ENCODE data around the gene COPS3.
"Not testable (repeated sequence)": the region's sequence is repeated elsewhere in the genome, so short reads cannot be mapped to it uniquely, and the experiment has no call there.

The COPS3 gene

DNA sequence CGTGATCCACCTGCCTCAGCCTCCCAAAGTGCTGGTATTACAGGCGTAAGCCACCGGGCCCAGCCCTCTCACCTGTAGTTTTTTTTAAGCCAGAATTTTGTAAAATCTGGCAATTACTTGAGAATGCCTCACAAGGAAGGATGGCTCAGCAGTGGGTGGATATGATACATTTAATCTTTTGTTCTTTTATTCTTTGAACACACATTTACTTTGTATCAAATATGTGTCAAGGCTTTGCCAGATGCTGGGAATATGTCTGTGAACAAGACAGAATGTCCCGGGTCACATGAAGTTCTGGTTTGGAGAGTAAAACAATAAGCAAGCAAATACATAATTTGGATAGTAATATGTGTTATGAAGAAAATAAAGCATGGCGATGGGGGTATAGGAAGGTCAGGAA lies 4.9 kb upstream of the COPS3 start:
- DNase-seq (ENCODE audit: insufficient read length, low spot score), result no peak
- no peak for TF ChIP-seq POLR2A (IDR thresholded peaks at IDR 0.05; ENCODE audit: low read depth, low read length)
- FAIRE-seq, result no peak

DNA sequence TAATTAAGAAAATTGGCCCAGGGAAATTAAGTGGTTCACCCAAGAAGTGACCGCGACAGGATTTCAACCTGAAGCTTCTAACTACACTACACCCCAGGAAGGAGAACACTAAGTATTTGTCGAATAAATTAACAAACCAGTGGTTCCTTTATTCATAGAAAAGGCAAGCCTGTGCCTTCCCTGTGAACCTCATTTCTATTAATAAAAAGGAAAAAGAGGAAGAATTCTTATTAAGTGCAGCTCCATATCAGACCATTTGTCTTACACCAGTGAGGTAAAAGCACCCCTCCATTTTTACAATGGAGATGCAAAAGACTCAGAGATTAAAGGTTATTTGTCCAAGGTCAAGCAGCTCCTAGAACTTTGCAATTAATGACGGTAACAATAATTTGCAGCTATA lies 1.7 kb downstream of the COPS3 start:
- FAIRE-seq, result no peak
- TF ChIP-seq POLR2A (IDR thresholded peaks at IDR 0.05; ENCODE audit: low read depth, low read length), result no peak

DNA sequence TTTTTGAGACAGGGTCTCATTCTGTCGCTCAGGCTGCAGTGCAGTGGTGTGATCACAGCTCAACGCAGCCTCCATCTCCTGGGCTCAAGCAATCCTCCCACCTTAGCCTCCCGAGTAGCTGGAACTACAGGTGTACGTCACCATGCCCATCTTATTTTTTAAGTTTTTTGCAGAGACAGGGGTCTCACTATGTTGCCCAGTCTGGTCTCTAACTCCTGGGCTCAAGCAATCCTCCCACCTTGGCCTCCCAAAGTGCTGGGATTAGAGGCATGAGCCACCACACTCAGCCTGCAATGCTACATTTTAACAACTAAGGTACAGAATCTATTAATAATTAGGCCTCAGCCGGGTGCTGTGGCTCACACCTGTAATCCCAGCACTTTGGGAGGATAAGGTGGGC lies 3.6 kb downstream of the COPS3 start:
- not testable (repeated sequence) for FAIRE-seq

More for the DNA sequence above, 1.7 kb downstream of the COPS3 start:
- no peak for DNase-seq (ENCODE audit: insufficient read length, low spot score)

DNA sequence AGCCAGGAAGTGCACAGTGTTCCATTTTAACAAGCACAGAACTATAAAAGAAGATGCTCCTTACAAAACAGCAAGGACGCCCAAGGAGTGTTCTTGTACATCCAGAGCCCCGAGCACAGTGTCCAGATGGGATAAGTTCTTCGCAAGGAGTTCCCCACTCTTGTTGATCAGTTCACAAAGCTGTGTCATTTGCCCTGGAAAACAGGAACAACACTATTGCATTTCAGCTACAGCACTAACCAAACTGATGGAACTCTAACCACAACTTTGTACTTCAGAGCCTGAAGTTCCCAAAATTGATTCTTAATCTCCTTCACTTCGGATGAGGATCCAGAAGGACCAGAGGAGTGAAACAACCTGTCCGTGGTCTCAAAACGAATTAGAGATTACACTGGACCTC lies 5.1 kb downstream of the COPS3 start:
- FAIRE-seq (no peak), DNase-seq (ENCODE audit: insufficient read length, low spot score) (no peak)
- no peak for TF ChIP-seq POLR2A (IDR thresholded peaks at IDR 0.05; ENCODE audit: low read depth, low read length)

More for the DNA sequence above, 3.6 kb downstream of the COPS3 start:
- DNase-seq (ENCODE audit: insufficient read length, low spot score), result not testable (repeated sequence)

DNA sequence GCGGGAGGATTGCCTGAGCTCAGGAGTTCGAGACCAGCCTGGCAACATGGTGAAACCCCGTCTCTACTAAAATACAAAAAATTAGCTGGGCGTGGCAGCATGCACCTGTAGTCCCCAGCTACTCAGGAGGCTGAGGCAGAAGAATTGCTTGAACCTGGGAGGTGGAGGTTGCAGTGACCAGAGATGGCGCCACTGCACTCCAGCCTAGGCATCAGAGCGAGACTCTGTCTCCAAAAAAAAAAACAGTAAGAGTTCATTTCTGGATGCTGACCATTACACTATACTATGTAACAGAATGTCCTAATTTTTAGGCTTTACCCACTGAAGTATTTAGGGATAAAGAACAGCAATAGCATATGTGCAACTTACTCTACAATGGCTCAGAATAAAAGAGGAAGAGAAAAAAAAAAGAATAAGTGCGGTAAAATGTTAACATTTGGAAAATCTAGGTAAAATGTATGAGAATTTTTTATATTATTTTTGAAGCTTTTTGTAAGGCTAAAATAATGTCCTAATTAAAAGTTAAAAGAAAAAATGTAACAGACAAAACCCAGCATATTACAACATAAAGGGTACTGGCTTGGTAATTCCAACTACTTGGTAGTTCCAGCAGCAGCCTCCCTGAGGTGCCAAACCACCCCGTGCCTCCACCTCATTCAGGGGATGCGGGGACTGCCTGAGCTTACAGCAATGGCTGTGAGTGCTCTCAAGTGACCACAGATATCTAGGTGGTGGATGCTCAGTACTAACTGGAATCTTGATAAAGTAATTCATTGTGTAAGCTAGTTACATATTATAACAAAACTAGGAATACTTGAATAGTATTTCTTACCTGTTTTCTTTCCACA lies 10.9 kb downstream of the COPS3 start:
- FAIRE-seq (no peak), DNase-seq (ENCODE audit: insufficient read length, low spot score) (no peak)
- no peak for TF ChIP-seq POLR2A (IDR thresholded peaks at IDR 0.05; ENCODE audit: low read depth, low read length)

DNA sequence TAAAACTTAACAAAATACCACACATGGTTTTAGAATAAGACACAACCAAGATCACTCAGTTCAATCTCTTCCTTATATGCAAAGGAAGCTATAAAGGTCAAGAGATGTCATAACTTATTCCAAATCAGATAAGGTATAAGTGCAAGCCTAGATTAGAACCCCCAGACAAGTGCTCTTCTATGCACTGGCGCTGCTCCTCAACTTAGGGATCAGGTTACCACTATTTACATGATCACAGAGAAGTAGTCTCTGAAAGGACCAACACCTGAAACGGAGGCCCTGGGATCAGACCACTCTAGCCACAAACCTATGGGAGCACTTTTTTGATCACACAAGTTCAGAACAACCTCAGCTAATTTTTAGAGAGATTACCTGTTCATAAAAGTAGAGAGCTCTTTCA lies 16.6 kb downstream of the COPS3 start:
- FAIRE-seq (no peak), DNase-seq (ENCODE audit: insufficient read length, low spot score) (no peak)
- TF ChIP-seq POLR2A (IDR thresholded peaks at IDR 0.05; ENCODE audit: low read depth, low read length), result no peak

DNA sequence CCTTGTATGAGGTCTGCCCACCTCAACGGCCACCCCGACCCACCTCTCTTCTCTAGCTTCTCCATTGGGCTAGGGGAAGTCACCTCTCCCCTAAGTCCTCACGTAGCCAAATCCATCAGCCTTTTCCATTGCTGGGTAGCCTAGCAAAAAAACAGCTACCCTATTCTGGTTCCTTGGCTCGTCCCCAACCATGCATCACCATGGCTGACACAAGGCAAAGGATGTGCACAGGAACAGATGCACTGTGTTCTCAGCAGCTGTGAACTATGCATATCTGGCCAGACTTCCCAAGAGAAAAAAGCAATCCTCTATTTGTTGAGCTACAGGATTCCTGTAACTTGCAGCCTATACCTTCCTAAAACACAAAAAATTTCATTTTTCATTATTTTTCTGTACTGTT lies 22.0 kb downstream of the COPS3 start:
- no peak for DNase-seq (ENCODE audit: insufficient read length, low spot score)
- no peak for FAIRE-seq
- TF ChIP-seq POLR2A (IDR thresholded peaks at IDR 0.05; ENCODE audit: low read depth, low read length), result no peak

DNA sequence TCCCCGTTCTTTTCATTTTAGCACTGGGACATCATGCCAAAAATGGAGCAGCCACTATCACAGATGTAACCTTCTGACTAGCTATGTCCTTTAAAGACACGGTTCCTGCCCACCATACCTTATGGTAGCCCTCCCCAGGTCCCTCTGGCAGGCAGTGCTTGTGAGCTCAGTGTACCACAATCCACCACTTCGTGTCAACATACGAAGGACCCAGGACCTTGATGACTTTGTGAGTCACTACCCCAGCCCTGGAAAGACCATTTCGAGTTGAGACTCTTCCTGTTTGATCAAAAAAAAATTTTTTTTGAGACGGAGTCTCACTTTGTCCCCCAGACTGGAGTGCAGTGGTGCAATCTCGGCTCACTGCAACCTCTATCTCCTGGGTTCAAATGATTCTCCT lies 23.0 kb downstream of the COPS3 start:
- no peak for TF ChIP-seq POLR2A (IDR thresholded peaks at IDR 0.05; ENCODE audit: low read depth, low read length)
- FAIRE-seq (no peak), DNase-seq (ENCODE audit: insufficient read length, low spot score) (no peak)

DNA sequence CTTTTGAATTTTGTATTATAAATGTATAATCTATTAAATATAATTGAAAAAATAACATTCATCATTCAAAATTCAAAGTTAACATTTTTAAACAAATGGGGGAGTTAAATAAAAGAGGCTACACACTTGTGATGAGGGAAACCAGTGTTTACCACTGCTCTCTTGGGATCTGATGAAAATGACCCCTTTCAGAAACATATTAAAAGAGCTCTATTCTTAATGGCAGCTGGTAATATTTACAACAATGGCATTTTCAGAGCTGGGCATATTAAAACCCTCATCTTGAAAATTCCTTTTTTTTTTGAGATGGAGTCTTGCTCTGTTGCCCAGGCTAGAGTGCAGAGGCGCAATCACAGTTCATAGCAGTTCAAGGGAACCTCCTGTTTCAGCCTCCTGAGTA lies 24.7 kb downstream of the COPS3 start:
- no peak for TF ChIP-seq POLR2A (IDR thresholded peaks at IDR 0.05; ENCODE audit: low read depth, low read length)
- DNase-seq (ENCODE audit: insufficient read length, low spot score), result no peak
- no peak for FAIRE-seq

DNA sequence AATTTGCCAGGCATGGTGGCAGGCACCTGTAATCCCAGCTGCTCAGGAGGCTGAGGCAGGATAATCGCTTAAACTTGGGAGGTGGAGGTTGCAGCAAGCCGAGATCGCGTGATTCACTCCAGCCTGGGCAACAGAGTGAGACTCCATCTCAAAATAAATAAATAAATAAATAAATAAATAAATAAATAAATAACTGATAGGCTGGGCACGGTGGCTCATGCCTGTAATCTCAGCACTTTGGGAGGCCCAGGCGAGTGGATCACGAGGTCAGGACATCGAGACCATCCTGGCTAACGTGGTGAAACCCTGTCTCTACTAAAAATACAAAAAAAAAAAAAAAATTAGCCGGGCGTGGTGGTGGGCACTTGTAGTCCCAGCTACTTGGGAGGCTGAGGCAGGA lies 25.4 kb downstream of the COPS3 start:
- FAIRE-seq; DNase-seq (ENCODE audit: insufficient read length, low spot score): not testable (repeated sequence)

DNA sequence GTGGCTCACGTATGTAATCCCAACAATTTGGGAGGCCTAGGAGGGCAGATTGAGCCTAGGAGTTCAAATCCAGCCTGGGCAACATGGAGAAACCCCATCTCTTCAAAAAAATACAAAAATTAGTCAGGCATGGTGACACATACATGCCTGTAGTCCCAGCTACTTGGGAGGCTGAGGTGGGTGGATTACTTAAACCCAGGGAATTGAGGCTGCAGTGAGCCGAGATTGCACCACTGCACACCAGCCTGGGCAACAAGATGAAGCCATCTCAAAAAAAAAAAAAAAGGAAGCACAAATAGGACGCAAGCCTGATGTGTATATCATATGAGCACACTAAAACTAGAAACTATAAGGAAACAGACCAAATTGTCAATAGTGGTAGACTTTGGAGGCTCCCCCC lies 27.0 kb downstream of the COPS3 start:
- DNase-seq (ENCODE audit: insufficient read length, low spot score) (no peak), FAIRE-seq (no peak)
- TF ChIP-seq POLR2A (IDR thresholded peaks at IDR 0.05; ENCODE audit: low read depth, low read length), result no peak

DNA sequence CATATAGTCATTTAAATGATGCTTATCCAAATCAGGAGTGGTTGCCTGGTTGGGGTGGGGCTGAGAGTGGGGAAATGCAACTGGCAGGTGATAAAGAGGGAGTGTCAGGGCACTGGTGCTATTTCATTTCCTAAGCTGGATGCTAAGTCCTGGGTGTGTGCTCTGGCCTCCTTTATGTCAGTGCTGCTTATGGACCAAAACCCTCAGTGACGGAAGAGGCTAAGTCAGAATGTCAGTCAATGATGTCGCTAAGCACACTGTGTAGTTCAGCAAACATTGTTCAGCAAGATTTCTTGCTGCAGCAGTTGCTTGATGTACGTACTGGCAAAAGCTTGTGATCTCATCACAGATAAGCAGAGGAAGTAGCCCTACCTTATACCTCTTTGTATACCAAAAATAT lies 27.6 kb downstream of the COPS3 start:
- no peak for DNase-seq (ENCODE audit: insufficient read length, low spot score)
- FAIRE-seq, result no peak
- no peak for TF ChIP-seq POLR2A (IDR thresholded peaks at IDR 0.05; ENCODE audit: low read depth, low read length)

DNA sequence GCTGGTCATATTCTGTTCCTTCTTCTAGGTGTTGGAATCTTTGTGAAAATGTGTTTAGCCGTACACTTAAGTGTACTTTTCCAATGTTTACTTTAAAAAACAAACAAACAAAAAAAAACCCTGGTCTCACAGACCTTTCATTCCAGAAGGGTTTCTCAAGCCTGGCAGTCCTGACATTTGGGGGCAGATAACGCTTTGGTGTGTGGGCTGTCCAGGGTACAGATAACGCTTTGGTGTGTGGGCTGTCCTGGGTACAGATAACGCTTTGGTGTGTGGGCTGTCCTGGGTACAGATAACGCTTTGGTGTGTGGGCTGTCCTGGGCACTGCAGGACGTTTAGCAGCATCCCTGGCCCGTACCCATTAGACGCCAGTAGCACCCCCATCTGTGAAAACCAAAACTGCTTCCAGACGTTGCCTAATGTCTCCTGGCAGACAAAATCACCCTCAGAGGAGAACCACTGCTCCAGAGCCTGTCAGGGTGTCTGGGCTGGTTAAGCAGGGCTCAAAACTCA lies 28.8 kb downstream of the COPS3 start:
- FAIRE-seq, result no peak

DNA sequence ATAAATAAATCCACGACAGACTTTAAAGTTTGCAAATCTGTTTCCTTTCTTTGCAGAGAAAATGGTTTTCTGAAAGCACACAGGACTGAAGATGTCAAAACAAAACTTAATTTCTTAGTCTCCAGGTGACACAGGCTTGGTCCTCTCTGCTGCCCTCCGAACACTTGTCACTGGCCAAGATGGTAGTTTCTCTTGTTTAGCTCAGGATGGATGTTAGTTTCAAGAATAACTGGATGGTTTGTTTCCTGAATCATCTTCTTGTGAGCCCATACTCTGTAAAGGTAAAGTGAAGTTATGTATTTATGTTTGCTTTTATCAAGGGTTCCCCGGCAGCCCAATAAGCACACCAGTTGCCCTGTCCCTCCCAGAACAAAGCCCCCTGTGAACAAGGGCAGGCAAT lies 34.2 kb downstream of the COPS3 start:
- DNase-seq (ENCODE audit: insufficient read length, low spot score) (no peak), FAIRE-seq (no peak)
- no peak for TF ChIP-seq POLR2A (IDR thresholded peaks at IDR 0.05; ENCODE audit: low read depth, low read length)

More for the DNA sequence above, 28.8 kb downstream of the COPS3 start:
- no peak for DNase-seq (ENCODE audit: insufficient read length, low spot score)
- TF ChIP-seq POLR2A (IDR thresholded peaks at IDR 0.05; ENCODE audit: low read depth, low read length), result no peak

DNA sequence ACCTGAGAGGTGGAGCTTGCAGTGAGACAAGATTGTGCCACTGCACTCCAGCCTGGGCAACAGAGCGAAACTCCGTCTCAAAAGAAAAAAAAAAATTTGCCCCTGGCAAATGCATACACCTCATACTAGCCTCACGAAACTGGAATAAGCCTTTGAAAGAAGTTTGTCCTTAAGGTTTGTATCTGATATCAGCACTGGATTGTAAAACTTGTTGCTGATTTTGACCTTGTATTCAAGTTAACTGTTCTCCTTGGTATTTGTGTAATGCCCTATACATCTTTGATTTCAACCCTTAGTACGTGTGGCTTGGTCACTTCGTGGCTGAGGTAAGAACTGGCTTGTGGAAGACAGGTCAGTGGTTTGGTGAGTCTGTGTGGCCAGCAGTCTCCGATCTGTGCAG lies 37.9 kb downstream of the COPS3 start:
- DNase-seq (ENCODE audit: insufficient read length, low spot score), result no peak
- no peak for TF ChIP-seq POLR2A (IDR thresholded peaks at IDR 0.05; ENCODE audit: low read depth, low read length)
- no peak for FAIRE-seq

Data from H54 (cell line).